Measurements from ENCODE around the gene GCFC2.
A peak's percentile ranks its signal among the peaks of the same experiment; 100 is the strongest.

GCFC2 gene

GRCh38 chr2:75640621-75641121 lies 70.0 kb downstream of the GCFC2 start:
- peak; percentile 100 for TF ChIP-seq CTCF (IDR thresholded peaks at IDR 0.05; ENCODE audit: insufficient read depth, low read length, poor library complexity, severe bottlenecking)
- H3K36me3 ChIP-seq (ENCODE audit: control insufficient read depth, insufficient read depth, low read length), result no peaks in the 10 kb centered on the region
- H3K27me3 ChIP-seq (replicated peaks; ENCODE audit: control insufficient read depth, insufficient read depth, low read length), result no peaks in the 10 kb centered on the region
- no peak for DNase-seq (ENCODE audit: extremely low read depth, insufficient read length)
- H3K4me3 ChIP-seq (replicated peaks; ENCODE audit: low read depth, low read length), result no peak overlapping the region

- Histone ChIP-seq H3K27me3 (replicated peaks; ENCODE audit: control insufficient read depth, insufficient read depth, low read length) (no peaks in the 10 kb centered on the region), H3K36me3 (ENCODE audit: control insufficient read depth, insufficient read depth, low read length) (no peaks in the 10 kb centered on the region), H3K4me3 (replicated peaks; ENCODE audit: low read depth, low read length) (no peak overlapping the region)
- no peak for DNase-seq (ENCODE audit: extremely low read depth, insufficient read length)
- TF ChIP-seq CTCF (IDR thresholded peaks at IDR 0.05; ENCODE audit: insufficient read depth, low read length, poor library complexity, severe bottlenecking), result no peak
Observed at GRCh38 chr2:75637568-75637967, 73.1 kb downstream of the GCFC2 start.

DNA sequence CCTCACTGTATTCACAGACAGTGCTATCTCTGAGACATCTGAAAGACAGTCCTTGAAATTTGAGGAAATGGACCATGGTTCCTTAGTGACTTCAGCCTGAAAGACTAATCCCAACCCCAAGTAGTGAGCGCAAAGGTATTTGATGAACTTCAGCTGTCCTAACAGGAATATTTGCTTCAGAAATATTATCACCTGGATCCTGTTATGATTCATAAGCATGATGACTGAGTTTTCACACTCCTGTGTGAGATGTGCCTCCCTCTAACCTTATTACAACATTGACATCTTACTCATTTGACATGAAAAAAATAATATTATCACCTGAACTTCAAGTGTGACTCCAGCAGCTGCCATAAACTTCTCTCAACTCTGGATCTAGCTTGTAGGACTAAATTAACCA lies 75.8 kb downstream of the GCFC2 start:
- DNase-seq (ENCODE audit: extremely low read depth, insufficient read length), result no peak
- Histone ChIP-seq H3K36me3 (ENCODE audit: control insufficient read depth, insufficient read depth, low read length) (no peaks in the 10 kb centered on the region), H3K4me3 (replicated peaks; ENCODE audit: low read depth, low read length) (no peak overlapping the region), H3K27me3 (replicated peaks; ENCODE audit: control insufficient read depth, insufficient read depth, low read length) (no peaks in the 10 kb centered on the region; the same call in 1 of the 2 replicates)
- no peak for TF ChIP-seq CTCF (IDR thresholded peaks at IDR 0.05; ENCODE audit: insufficient read depth, low read length, poor library complexity, severe bottlenecking)

DNA sequence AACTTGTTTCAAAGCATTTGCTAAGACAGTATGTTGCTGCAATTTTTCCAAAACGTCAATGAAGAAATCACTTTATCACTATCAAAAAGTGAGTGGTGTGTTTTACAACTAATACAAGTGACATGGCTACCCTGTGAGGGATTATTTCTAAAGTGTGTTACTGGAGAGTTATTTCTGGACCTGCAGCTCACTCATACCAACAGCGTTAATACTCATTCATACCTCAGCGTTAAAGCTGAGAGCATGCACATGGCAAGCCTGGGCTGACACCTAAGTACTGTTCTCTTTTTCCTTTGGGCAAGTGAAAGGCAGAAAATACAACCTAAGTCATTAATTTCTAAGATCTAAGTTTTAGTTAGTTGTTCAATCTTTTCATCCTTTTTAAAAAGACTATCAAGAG lies 77.1 kb downstream of the GCFC2 start:
- no peak for TF ChIP-seq CTCF (IDR thresholded peaks at IDR 0.05; ENCODE audit: insufficient read depth, low read length, poor library complexity, severe bottlenecking)
- Histone ChIP-seq H3K27me3 (replicated peaks; ENCODE audit: control insufficient read depth, insufficient read depth, low read length) (no peaks in the 10 kb centered on the region; the same call in 1 of the 2 replicates), H3K36me3 (ENCODE audit: control insufficient read depth, insufficient read depth, low read length) (no peaks in the 10 kb centered on the region), H3K4me3 (replicated peaks; ENCODE audit: low read depth, low read length) (no peak overlapping the region)
- DNase-seq (ENCODE audit: extremely low read depth, insufficient read length), result no peak

DNA sequence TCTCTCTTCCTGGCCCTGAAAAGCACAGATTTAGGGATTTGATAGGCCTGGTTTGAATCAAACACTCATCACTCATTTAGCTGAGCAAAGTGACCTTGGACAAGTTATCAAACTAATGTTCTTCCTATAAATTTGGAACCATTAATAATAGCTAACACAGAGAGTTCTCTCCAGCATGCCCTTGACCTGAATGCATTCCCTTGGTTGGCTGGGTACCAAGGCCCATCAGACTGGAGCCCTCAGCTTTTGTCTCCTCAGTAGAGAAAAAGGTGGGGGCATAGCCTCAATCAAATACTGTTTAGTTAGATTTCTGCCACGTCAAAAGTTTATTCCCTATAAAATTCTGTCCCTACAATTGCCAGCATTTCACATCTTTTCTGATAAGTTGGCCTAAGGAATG lies 77.9 kb downstream of the GCFC2 start:
- no peaks in the 10 kb centered on the region for H3K36me3 ChIP-seq (ENCODE audit: control insufficient read depth, insufficient read depth, low read length)
- H3K27me3 ChIP-seq (replicated peaks; ENCODE audit: control insufficient read depth, insufficient read depth, low read length), result no peaks in the 10 kb centered on the region; the same call in 1 of the 2 replicates
- no peak for DNase-seq (ENCODE audit: extremely low read depth, insufficient read length)
- no peak overlapping the region for H3K4me3 ChIP-seq (replicated peaks; ENCODE audit: low read depth, low read length)
- no peak for TF ChIP-seq CTCF (IDR thresholded peaks at IDR 0.05; ENCODE audit: insufficient read depth, low read length, poor library complexity, severe bottlenecking)
